Measurements from ENCODE around the gene ZFPM1. TPM values are rescaled to one million over a fixed set of nuclear protein-coding genes. Genes with fewer than 3 reads are reported as not detected.

ZFPM1 gene
- polyA plus RNA-seq, 2 donors: 0.98 to 2.6 TPM

DNA sequence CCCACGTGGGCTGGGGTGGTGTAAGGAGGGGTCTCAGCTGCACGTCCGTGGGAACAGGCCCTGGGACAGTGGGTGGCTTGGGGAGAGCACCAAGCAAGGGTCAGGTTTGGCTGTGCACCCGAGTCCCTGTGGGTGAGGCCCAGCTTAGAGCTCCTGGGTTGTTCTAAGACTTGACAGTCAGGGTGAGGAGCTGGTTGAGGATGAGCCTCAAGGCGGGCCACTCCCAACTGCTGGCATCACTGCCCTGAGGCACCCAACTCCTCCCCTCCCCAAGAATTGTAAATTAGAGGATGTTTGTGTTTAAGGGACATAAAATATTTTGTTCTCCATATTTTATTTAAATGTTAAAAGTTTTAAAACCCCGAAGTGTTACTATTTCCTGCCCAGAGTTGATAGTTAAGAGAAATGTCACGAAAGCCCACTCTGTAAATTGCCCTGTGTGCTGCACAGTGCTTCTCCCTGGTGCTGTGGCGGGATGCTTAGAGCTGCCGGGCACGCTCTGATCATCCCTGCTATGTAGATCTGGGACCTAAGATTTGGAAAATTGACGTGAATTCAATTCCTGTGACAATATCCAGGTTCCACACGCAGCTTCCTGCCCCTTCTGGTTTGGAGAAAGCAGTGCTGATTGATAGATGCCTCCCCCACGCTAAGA lies 133.0 kb downstream of the ZFPM1 start:
- no peaks in the 10 kb centered on the region for H3K27me3 ChIP-seq (ENCODE audit: control insufficient read depth in 1 of 2, insufficient read depth in 2 of 2, low read length in 2 of 2)
- peaks cover 11 to 39% of the 10 kb centered on the region in 2 donors for H3K36me3 ChIP-seq (ENCODE audit: control insufficient read depth in 2 of 2, insufficient read depth in 2 of 2, low read length in 1 of 2)
- H3K4me1 ChIP-seq (ENCODE audit: control insufficient read depth in 2 of 2, insufficient read depth in 2 of 2, low read length in 1 of 2): no peaks in the 10 kb centered on the region
- H3K4me3 ChIP-seq (ENCODE audit: low read depth in 1 of 2, low read length in 2 of 2): no peak overlapping the region
- H3K9me3 ChIP-seq (ENCODE audit: control insufficient read depth in 2 of 2, insufficient read depth in 1 of 2, low read depth in 1 of 2, low read length in 1 of 2): no peaks in the 10 kb centered on the region
- WGBS, 2 donors: 88 to 92% methylated on average over 13 of the region's 13 CpGs
- H3K27ac ChIP-seq (ENCODE audit: low read depth in 2 of 2, low read length in 1 of 2): no peak overlapping the region

Other genes with a start within 250 kb of the ZFPM1 start
- under 1 TPM; 0.04 to 0.06 TPM for gene ZNF469, start 70.3 kb upstream of the ZFPM1 start, polyA plus RNA-seq
- 10 to 100 TPM; 19.1 to 24.5 TPM for gene ZC3H18, start 117.1 kb downstream of the ZFPM1 start, polyA plus RNA-seq
- under 1 TPM; 0.07 to 0.59 TPM for gene IL17C, start 185.3 kb downstream of the ZFPM1 start, polyA plus RNA-seq
- gene CYBA, start 197.8 kb downstream of the ZFPM1 start, polyA plus RNA-seq: 10 to 100 TPM; 58.5 to 67.8 TPM
- 100 to 1,000 TPM in 1 of 2 donors, 10 to 100 TPM in 1; 92.5 to 149 TPM for gene MVD, start 209.8 kb downstream of the ZFPM1 start, polyA plus RNA-seq
- under 1 TPM; 0.24 to 0.28 TPM for gene SNAI3, start 233.2 kb downstream of the ZFPM1 start, polyA plus RNA-seq

All from esophagus (tissue), 2 donors.